Measurements from ENCODE around the gene IRF2BPL.

GRCh38 chr14:76990084-76990483 lies 38.4 kb downstream of the IRF2BPL start:
- TF ChIP-seq CTCF (IDR thresholded peaks at IDR 0.05; ENCODE audit: borderline replicate concordance, extremely low read depth, low read length, poor library complexity, severe bottlenecking) (no peak), EZH2 (IDR thresholded peaks at IDR 0.05; ENCODE audit: borderline replicate concordance, low read depth, low read length, severe bottlenecking) (no peak)

Data from DND-41 (cell line).